Fibroblast of the aortic adventitia (primary cell): ENCODE measurements around the gene PSTPIP2. TPM values are rescaled to one million over a fixed set of nuclear protein-coding genes. Genes with fewer than 3 reads are reported as not detected.

ENCODE experiments used
- DNase-seq: peaks from one replicate; pipeline ENCODE4 v3.0.0-alpha.2; 2010; ENCODE audit warnings: low read depth
- H3K4me3 ChIP-seq: 2 replicates; pipeline ENCODE4 v1.5.1; 2011; ENCODE audit warnings: low read depth, mild to moderate bottlenecking, control low read depth, low read length, moderate library complexity
- CTCF ChIP-seq: IDR thresholded peaks from 2 replicates; pipeline ENCODE4 v1.5.1; 2011; ENCODE audit warnings: mild to moderate bottlenecking, low read length, control low read depth, inconsistent platforms; ENCODE audit not compliant: insufficient read depth
- total RNA-seq: library from RNA; depleted of rRNA; stranded (reverse); fragments of >200 nt; gene quantifications from 2 replicates; pipeline ENCODE4 v1.2.3, GENCODE V29; 2012; ENCODE audit warnings: low replicate concordance

Gene PSTPIP2
- total RNA-seq, 1 donor = 6.4 TPM

- no peak for DNase-seq
These were observed 113.3 kb downstream of the PSTPIP2 start for GRCh38 chr18:45958730-45959129.

GRCh38 chr18:45958027-45958426, 114.0 kb downstream of the PSTPIP2 start:
- H3K4me3 ChIP-seq = no peak overlapping the region
- TF ChIP-seq CTCF = no peak
- DNase-seq = no peak

More at GRCh38 chr18:45958730-45959129, 113.3 kb downstream of the PSTPIP2 start:
- TF ChIP-seq CTCF = no peak
- H3K4me3 ChIP-seq = no peak overlapping the region

- DNase-seq = peak; percentile 79
- no peak for TF ChIP-seq CTCF
- H3K4me3 ChIP-seq = no peak overlapping the region
These were observed 115.0 kb downstream of the PSTPIP2 start for GRCh38 chr18:45957100-45957499.

GRCh38 chr18:45954070-45954934, 117.8 kb downstream of the PSTPIP2 start:
- H3K4me3 ChIP-seq = no peak overlapping the region
- TF ChIP-seq CTCF = no peak
- peak; percentile 90 for DNase-seq

- H3K4me3 ChIP-seq = no peak overlapping the region
- TF ChIP-seq CTCF = no peak
- peak; percentile 85 for DNase-seq
These were observed 120.9 kb downstream of the PSTPIP2 start for GRCh38 chr18:45951016-45951714.

GRCh38 chr18:45945669-45946068, 126.4 kb downstream of the PSTPIP2 start:
- TF ChIP-seq CTCF = no peak
- no peak for DNase-seq
- no peak overlapping the region for H3K4me3 ChIP-seq
